ENCODE measurements around the gene USP54.

Gene USP54

DNA sequence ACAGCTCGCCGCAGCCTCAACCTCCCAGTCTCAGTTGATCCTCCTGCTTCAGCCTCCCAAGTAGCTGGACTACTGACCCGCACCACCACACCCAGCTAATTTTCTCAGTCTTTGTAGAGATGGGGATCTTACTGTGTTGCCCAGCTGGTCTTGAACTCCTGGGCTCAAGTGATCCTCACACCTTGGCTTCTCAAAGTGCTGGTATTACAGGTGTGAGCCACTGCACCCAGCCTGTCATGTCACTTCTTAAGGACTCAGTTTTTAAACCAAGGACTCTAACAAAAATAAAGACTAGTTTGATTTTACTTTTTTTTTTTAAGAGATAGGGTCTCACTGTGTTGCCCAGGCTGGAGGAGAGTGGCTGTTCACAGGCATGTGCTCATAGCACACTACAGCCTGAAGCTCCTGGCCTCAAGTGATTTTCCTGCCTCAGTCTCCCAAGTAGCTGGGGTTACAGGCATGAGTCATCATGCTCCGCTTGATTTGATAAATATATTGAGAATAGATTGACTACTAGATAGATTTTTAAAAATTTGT, 78.9 kb downstream of the USP54 start:
- Histone ChIP-seq H3K27me3 (ENCODE audit: insufficient read depth, poor library complexity, severe bottlenecking) (no peaks in the 10 kb centered on the region), H3K4me3 (replicated peaks; ENCODE audit: insufficient read depth, low read length) (no peak overlapping the region), H3K27ac (replicated peaks) (no peak overlapping the region)
- DNase-seq (ENCODE audit: low read depth in 1 of 2, low spot score in 1 of 2), result no peak
- TF ChIP-seq, protein P1, sequence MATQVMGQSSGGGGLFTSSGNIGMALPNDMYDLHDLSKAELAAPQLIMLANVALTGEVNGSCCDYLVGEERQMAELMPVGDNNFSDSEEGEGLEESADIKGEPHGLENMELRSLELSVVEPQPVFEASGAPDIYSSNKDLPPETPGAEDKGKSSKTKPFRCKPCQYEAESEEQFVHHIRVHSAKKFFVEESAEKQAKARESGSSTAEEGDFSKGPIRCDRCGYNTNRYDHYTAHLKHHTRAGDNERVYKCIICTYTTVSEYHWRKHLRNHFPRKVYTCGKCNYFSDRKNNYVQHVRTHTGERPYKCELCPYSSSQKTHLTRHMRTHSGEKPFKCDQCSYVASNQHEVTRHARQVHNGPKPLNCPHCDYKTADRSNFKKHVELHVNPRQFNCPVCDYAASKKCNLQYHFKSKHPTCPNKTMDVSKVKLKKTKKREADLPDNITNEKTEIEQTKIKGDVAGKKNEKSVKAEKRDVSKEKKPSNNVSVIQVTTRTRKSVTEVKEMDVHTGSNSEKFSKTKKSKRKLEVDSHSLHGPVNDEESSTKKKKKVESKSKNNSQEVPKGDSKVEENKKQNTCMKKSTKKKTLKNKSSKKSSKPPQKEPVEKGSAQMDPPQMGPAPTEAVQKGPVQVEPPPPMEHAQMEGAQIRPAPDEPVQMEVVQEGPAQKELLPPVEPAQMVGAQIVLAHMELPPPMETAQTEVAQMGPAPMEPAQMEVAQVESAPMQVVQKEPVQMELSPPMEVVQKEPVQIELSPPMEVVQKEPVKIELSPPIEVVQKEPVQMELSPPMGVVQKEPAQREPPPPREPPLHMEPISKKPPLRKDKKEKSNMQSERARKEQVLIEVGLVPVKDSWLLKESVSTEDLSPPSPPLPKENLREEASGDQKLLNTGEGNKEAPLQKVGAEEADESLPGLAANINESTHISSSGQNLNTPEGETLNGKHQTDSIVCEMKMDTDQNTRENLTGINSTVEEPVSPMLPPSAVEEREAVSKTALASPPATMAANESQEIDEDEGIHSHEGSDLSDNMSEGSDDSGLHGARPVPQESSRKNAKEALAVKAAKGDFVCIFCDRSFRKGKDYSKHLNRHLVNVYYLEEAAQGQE (IDR thresholded peaks at IDR 0.05; ENCODE audit: insufficient replicate concordance, low read depth), result no peak
- TF ChIP-seq POLR2AphosphoS5 (IDR thresholded peaks at IDR 0.05; ENCODE audit: low read depth), result no peak
- no peak for TF ChIP-seq SPI1 (IDR thresholded peaks at IDR 0.05; ENCODE audit: borderline replicate concordance, low read depth)
- no peak for TF ChIP-seq GABPA (IDR thresholded peaks at IDR 0.05; ENCODE audit: low read depth)
- no peak for TF ChIP-seq CTCF (IDR thresholded peaks at IDR 0.05; ENCODE audit: insufficient read depth, low read length)

DNA sequence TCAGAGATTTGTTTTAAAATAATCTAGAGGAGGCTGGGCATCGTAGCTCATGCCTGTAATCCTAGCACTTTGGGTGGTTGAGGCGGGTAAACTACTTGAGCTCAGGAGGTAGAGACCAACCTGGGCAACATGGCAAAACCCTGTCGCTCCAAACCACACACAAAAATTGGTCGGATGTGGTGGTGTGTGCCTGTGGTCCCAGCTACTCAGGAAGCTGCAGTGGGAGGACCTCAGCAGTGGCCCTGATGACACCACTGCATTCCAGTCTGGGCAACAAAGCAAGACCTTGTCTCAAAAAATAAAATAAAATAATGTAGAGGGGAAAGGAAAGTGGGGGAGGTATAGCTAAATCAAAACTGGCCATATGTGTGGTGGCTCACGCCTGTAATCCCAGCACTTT, 81.4 kb downstream of the USP54 start:
- no peaks in the 10 kb centered on the region for H3K27me3 ChIP-seq (ENCODE audit: insufficient read depth, poor library complexity, severe bottlenecking)
- H3K27ac ChIP-seq (replicated peaks), result no peak overlapping the region
- H3K4me3 ChIP-seq (replicated peaks; ENCODE audit: insufficient read depth, low read length), result no peak overlapping the region
- TF ChIP-seq SPI1 (IDR thresholded peaks at IDR 0.05; ENCODE audit: borderline replicate concordance, low read depth) (no peak), GABPA (IDR thresholded peaks at IDR 0.05; ENCODE audit: low read depth) (no peak), CTCF (IDR thresholded peaks at IDR 0.05; ENCODE audit: insufficient read depth, low read length) (no peak), POLR2AphosphoS5 (IDR thresholded peaks at IDR 0.05; ENCODE audit: low read depth) (no peak)
- TF ChIP-seq, protein P1 (IDR thresholded peaks at IDR 0.05; ENCODE audit: insufficient replicate concordance, low read depth), result no peak
- DNase-seq (ENCODE audit: low read depth in 1 of 2, low spot score in 1 of 2), result no peak

DNA sequence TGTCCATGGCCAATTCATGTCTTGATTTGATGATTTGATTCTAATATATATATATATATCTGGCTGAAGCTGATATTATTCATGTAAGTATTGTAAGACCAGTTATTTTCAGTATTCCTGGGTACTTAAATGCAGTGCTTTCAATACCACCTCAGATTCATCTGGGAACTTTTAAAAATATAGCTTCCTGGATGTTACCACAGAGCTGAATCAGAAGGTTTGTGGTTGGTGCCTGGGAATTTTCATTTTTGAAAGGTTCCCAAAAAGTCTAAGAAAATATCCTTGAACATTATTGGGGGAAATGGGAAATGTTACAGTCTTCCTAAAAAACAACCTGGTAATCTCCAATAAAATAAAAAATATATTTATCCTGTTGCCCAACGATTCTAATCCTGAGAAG, 84.7 kb downstream of the USP54 start:
- Histone ChIP-seq H3K27me3 (ENCODE audit: insufficient read depth, poor library complexity, severe bottlenecking) (no peaks in the 10 kb centered on the region), H3K27ac (replicated peaks) (no peak overlapping the region), H3K4me3 (replicated peaks; ENCODE audit: insufficient read depth, low read length) (no peak overlapping the region)
- no peak for DNase-seq (ENCODE audit: low read depth in 1 of 2, low spot score in 1 of 2)
- no peak for TF ChIP-seq POLR2AphosphoS5 (IDR thresholded peaks at IDR 0.05; ENCODE audit: low read depth)
- TF ChIP-seq, protein P1 (IDR thresholded peaks at IDR 0.05; ENCODE audit: insufficient replicate concordance, low read depth), result no peak
- TF ChIP-seq GABPA (IDR thresholded peaks at IDR 0.05; ENCODE audit: low read depth), result no peak
- no peak for TF ChIP-seq SPI1 (IDR thresholded peaks at IDR 0.05; ENCODE audit: borderline replicate concordance, low read depth)
- TF ChIP-seq CTCF (IDR thresholded peaks at IDR 0.05; ENCODE audit: insufficient read depth, low read length), result no peak
